ENCODE results near the gene ZNF446. TPM values are rescaled to one million over a fixed set of nuclear protein-coding genes. Genes with fewer than 3 reads are reported as not detected.

Gene ZNF446
- total RNA-seq, 2 experiments from 2014 or later = 8.0 to 11.1 TPM

GRCh38 chr19:58450856-58451357 is 25.2 kb upstream of the ZNF446 start:
- intact Hi-C loops (cut with micrococcal nuclease; ENCODE audit: unreplicated experiment) = loop anchor here (1.0 to 2.0 kb wide), 3 partner anchors 43 to 269 kb away; partner anchors contain the start of genes ZBTB45 and ZNF584
- no TSS peak for BruUV-seq (replicated peaks)
- Histone ChIP-seq H3K4me3 (ENCODE audit: low read depth, low read length, poor library complexity, severe bottlenecking) (peak overlapping the region; percentile 73), H3K79me2 (ENCODE audit: insufficient read depth, low read depth, low read length) (no peaks in the 10 kb centered on the region), H3K4me1 (ENCODE audit: insufficient read depth, low read length, poor library complexity, severe bottlenecking) (no peaks in the 10 kb centered on the region), H3K4me2 (ENCODE audit: low read length) (peak overlapping the region; percentile 68), H2AFZ (ENCODE audit: low read length) (peak overlapping the region; percentile 55), H4K20me1 (ENCODE audit: insufficient read depth, low read length) (no peaks in the 10 kb centered on the region), H3K9me3 (ENCODE audit: low read length) (peaks cover 19% of the 10 kb centered on the region; the same call in 1 of the 2 replicates), H3K9me2 (ENCODE audit: insufficient read depth, low read length) (no peaks in the 10 kb centered on the region), H3K27ac (ENCODE audit: low read depth, low read length, poor library complexity, severe bottlenecking) (no peak overlapping the region), H3K36me3 (ENCODE audit: insufficient read depth, low read length) (no peaks in the 10 kb centered on the region)
- POLR2A ChIA-PET = interaction anchor here (0.8 kb wide), 1 partner anchor 18 kb away, joined by 5 read pairs; no protein-coding TSS in a partner anchor
- CTCF ChIA-PET (ENCODE audit: unreplicated experiment) = no interaction called here
- no peak for TF ChIP-seq CTCF (conservative IDR thresholded peaks at IDR 0.05; ENCODE audit: low read length)
- no peak for TF ChIP-seq EZH2phosphoT487 (IDR thresholded peaks at IDR 0.05; ENCODE audit: borderline replicate concordance, low read depth, low read length)
- DNase-seq (ENCODE audit: low spot score) = no peak

DNA sequence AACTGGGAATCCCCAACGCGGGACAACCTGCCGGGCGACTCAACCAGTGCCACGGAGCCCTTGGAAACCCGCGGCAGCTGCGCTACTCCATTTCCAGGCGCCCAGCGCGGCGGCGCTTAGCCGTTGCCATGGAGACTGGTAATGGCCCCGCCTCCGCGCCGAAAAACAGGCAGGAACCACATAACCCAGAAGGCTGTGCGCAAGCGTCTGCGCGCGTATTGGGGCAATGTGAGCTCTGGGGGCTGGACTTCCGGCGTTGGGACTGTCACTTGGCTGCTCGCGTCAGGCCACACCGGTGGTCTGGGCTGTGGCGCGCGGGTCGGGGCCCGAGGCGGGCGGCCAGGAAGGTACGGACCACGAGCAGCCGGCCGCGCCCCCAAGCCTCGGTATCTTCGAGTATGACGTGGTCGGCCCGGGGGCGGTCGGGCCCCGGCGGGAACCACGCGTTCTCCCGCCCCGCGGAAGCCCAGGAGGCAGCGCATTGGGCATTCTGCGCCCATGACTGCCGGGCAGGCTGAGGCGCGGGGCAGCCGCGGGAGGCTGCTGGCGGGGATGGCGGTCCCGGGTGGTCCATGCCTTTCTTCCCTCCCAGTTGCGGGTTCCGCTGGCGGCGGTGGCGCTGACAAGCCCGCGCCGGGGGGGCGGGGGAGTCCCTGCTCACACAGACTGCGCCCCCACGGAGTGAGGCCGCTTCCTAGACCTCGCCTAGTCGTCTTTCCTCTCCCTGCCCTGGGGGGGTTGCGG is 24.6 kb upstream of the ZNF446 start, which contains the start of gene ZNF324B:
ZNF324B (plus strand) TSS at position 265 of the 744 bp plus-strand sequence. CDS start 2,080 bp downstream, outside the sequence.
- TF ChIP-seq EZH2phosphoT487 (IDR thresholded peaks at IDR 0.05; ENCODE audit: borderline replicate concordance, low read depth, low read length) = no peak
- 0 out of 2 replicates have a peak, but pooled peaks have one; percentile 32 for TF ChIP-seq CTCF (conservative IDR thresholded peaks at IDR 0.05; ENCODE audit: low read length)
- peak within 1 kb of the TSS; percentile 73 for H3K4me3 ChIP-seq (ENCODE audit: low read depth, low read length, poor library complexity, severe bottlenecking)
- peak; percentile 98 for DNase-seq (ENCODE audit: low spot score)
- H3K9me3 ChIP-seq (ENCODE audit: low read length) = peaks cover 19% of the 10 kb centered on the region; the same call in 1 of the 2 replicates
- H3K27ac ChIP-seq (ENCODE audit: low read depth, low read length, poor library complexity, severe bottlenecking) = no peak within 1 kb of the TSS
- peaks cover 3% of the 10 kb centered on the region; the same call in 1 of the 2 replicates for H3K36me3 ChIP-seq (ENCODE audit: insufficient read depth, low read length)
- no peaks in the 10 kb centered on the region for H4K20me1 ChIP-seq (ENCODE audit: insufficient read depth, low read length)
- ChIA-PET CTCF (ENCODE audit: unreplicated experiment) (no interaction called here), POLR2A (no interaction called here)
- intact Hi-C loops (cut with micrococcal nuclease; ENCODE audit: unreplicated experiment) = loop anchor here (1.0 to 2.0 kb wide), 3 partner anchors 43 to 269 kb away; partner anchors contain the start of genes ZBTB45 and ZNF584
- no TSS peak for BruUV-seq (replicated peaks)
- peak within 1 kb of the TSS; percentile 68 for H3K4me2 ChIP-seq (ENCODE audit: low read length)
- H3K4me1 ChIP-seq (ENCODE audit: insufficient read depth, low read length, poor library complexity, severe bottlenecking) = no peaks in the 10 kb centered on the region
- no peaks in the 10 kb centered on the region for H3K79me2 ChIP-seq (ENCODE audit: insufficient read depth, low read depth, low read length)
- no peaks in the 10 kb centered on the region for H3K9me2 ChIP-seq (ENCODE audit: insufficient read depth, low read length)
- H2AFZ ChIP-seq (ENCODE audit: low read length) = peak within 1 kb of the TSS; percentile 55

Data from OCI-LY7 (cell line).